Caki2 (cell line): ENCODE data around the gene TMIGD2. TPM values are rescaled to one million over a fixed set of nuclear protein-coding genes. Genes with fewer than 3 reads are reported as not detected.

Experiments used
- DNase-seq: peaks from one replicate; pipeline ENCODE4 v3.0.0-alpha.2; 2015; ENCODE audit warnings: low read depth
- in situ Hi-C: cut with HindIII; loops from 2 replicates; pipeline ENCODE4 v1.10.0; 2016; ENCODE audit warnings: low sequenced_read_pairs, low pct_unique_long_range_greater_than_20kb, mixed read lengths
- total RNA-seq: library from RNA; depleted of rRNA; stranded (reverse); fragments of >200 nt; shearing (Covaris generic); gene quantifications from 2 replicates; pipeline ENCODE4 v1.2.3, GENCODE V29; 2014; ENCODE audit warnings: low replicate concordance

TMIGD2 gene
- total RNA-seq, 1 experiment from 2014 or later = not detected

- in situ Hi-C loops = no loop called here
- DNase-seq = peak; percentile 82
Observed at GRCh38 chr19:4327877-4328242, 25.7 kb upstream of the TMIGD2 start.

GRCh38 chr19:4327252-4327876, 25.2 kb upstream of the TMIGD2 start:
- peak; percentile 80 for DNase-seq
- in situ Hi-C loops = no loop called here

GRCh38 chr19:4326837-4327251, 24.7 kb upstream of the TMIGD2 start:
- in situ Hi-C loops = no loop called here
- no peak for DNase-seq

- no peak for DNase-seq
- in situ Hi-C loops = no loop called here
Observed at GRCh38 chr19:4326215-4326836, 24.1 kb upstream of the TMIGD2 start.

- in situ Hi-C loops = no loop called here
- no peak for DNase-seq
Observed at GRCh38 chr19:4324228-4324627, 22.0 kb upstream of the TMIGD2 start.

- in situ Hi-C loops = no loop called here
- no peak for DNase-seq
Observed at GRCh38 chr19:4323692-4324091, 21.5 kb upstream of the TMIGD2 start.

- no peak for DNase-seq
- in situ Hi-C loops = no loop called here
Observed at GRCh38 chr19:4322942-4323665, 20.9 kb upstream of the TMIGD2 start.

GRCh38 chr19:4320419-4320818, 18.2 kb upstream of the TMIGD2 start:
- in situ Hi-C loops = no loop called here
- DNase-seq = no peak

- in situ Hi-C loops = no loop called here
- DNase-seq = no peak
Observed at GRCh38 chr19:4319067-4319718, 17.0 kb upstream of the TMIGD2 start.

- in situ Hi-C loops = no loop called here
Observed at GRCh38 chr19:4318460-4318859, 16.3 kb upstream of the TMIGD2 start.

GRCh38 chr19:4316956-4317355, 14.8 kb upstream of the TMIGD2 start:
- in situ Hi-C loops = no loop called here
- DNase-seq = no peak

More at GRCh38 chr19:4318460-4318859, 16.3 kb upstream of the TMIGD2 start:
- DNase-seq = no peak

- peak; percentile 49 for DNase-seq
- in situ Hi-C loops = no loop called here
Observed at GRCh38 chr19:4313847-4314490, 11.8 kb upstream of the TMIGD2 start.

GRCh38 chr19:4310247-4311121, 8.3 kb upstream of the TMIGD2 start:
- peak; percentile 100 for DNase-seq
- in situ Hi-C loops = no loop called here

GRCh38 chr19:4305659-4306058, 3.5 kb upstream of the TMIGD2 start:
- no peak for DNase-seq
- in situ Hi-C loops = no loop called here

- in situ Hi-C loops = no loop called here
- DNase-seq = no peak
Observed at GRCh38 chr19:4305257-4305612, 3.0 kb upstream of the TMIGD2 start.

GRCh38 chr19:4304538-4305256, 2.5 kb upstream of the TMIGD2 start, which contains the start of gene FSD1:
TSS of gene FSD1 (plus strand) at chr19:4304598. CDS start at chr19:4304747, 149 bp downstream.
- in situ Hi-C loops = no loop called here
- peak; percentile 33 for DNase-seq
